ENCODE results near the gene ITGA8.
"Not testable (repeated sequence)": the region's sequence is repeated elsewhere in the genome, so short reads cannot be mapped to it uniquely, and the experiment has no call there.

DNA sequence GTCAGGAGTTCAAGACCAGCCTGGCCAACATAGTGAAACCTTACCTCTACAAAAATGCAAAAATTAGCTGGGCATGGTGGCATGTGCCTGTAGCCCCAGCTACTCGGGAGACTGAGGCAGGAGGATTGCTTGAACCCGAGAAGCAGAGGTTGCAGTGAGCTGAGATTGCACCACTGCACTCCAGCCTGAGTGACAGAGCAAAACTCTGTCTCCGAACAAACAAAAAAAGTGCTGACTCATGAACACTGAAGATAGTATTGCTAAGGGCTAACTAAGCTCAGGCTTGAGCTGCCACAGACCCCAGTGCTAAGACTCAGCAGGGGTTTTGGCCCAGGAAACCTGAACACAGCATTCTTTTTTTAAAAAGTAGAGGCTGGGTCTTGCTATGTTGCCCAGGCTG is 162.6 kb downstream of the ITGA8 start:
- TF ChIP-seq, protein P1, sequence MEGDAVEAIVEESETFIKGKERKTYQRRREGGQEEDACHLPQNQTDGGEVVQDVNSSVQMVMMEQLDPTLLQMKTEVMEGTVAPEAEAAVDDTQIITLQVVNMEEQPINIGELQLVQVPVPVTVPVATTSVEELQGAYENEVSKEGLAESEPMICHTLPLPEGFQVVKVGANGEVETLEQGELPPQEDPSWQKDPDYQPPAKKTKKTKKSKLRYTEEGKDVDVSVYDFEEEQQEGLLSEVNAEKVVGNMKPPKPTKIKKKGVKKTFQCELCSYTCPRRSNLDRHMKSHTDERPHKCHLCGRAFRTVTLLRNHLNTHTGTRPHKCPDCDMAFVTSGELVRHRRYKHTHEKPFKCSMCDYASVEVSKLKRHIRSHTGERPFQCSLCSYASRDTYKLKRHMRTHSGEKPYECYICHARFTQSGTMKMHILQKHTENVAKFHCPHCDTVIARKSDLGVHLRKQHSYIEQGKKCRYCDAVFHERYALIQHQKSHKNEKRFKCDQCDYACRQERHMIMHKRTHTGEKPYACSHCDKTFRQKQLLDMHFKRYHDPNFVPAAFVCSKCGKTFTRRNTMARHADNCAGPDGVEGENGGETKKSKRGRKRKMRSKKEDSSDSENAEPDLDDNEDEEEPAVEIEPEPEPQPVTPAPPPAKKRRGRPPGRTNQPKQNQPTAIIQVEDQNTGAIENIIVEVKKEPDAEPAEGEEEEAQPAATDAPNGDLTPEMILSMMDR (conservative IDR thresholded peaks at IDR 0.05; ENCODE audit: low read depth, low read length) = not testable (repeated sequence)
- TF ChIP-seq EZH2 (IDR thresholded peaks at IDR 0.05; ENCODE audit: borderline replicate concordance, low read depth, low read length, poor library complexity, severe bottlenecking) = not testable (repeated sequence)
